MM.1S (cell line): ENCODE data around the gene ADCY3.

Experiments used
- CTCF ChIP-seq: fragments of 300-600 bp; sonication (generic); IDR thresholded peaks from 2 replicates; pipeline ENCODE4 v1.5.1; 2016; ENCODE audit warnings: antibody characterized with exemption, low read length, mixed read lengths
- EZH2 ChIP-seq: fragments of 300-600 bp; sonication (generic); optimal IDR thresholded peaks from 2 replicates; pipeline ENCODE3; 2017; ENCODE audit warnings: low read depth, mild to moderate bottlenecking, antibody characterized with exemption, low read length, mixed read lengths

- TF ChIP-seq CTCF (no peak), EZH2 (no peak)
Observed at GRCh38 chr2:24831221-24832072, 88.6 kb downstream of the ADCY3 start.
